Central memory CD4-positive, alpha-beta T cell (primary cell): Measurements from ENCODE around the gene EVA1C.
A peak's percentile ranks its signal among the peaks of the same experiment; 100 is the strongest.
"Not testable (repeated sequence)": the region's sequence is repeated elsewhere in the genome, so short reads cannot be mapped to it uniquely, and the experiment has no call there.

Source experiments
- DNase-seq: peaks from one replicate; pipeline ENCODE4 v3.0.0; 2022
- total RNA-seq, 3 experiments: gene quantifications; one replicate each; lab custom pipeline; 2026; lab: John Stamatoyannopoulos, UW

Gene EVA1C, protein sequence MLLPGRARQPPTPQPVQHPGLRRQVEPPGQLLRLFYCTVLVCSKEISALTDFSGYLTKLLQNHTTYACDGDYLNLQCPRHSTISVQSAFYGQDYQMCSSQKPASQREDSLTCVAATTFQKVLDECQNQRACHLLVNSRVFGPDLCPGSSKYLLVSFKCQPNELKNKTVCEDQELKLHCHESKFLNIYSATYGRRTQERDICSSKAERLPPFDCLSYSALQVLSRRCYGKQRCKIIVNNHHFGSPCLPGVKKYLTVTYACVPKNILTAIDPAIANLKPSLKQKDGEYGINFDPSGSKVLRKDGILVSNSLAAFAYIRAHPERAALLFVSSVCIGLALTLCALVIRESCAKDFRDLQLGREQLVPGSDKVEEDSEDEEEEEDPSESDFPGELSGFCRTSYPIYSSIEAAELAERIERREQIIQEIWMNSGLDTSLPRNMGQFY
- total RNA-seq: 12.0 to 17.2 (median 12.1) reads per million in 3 experiments

DNA sequence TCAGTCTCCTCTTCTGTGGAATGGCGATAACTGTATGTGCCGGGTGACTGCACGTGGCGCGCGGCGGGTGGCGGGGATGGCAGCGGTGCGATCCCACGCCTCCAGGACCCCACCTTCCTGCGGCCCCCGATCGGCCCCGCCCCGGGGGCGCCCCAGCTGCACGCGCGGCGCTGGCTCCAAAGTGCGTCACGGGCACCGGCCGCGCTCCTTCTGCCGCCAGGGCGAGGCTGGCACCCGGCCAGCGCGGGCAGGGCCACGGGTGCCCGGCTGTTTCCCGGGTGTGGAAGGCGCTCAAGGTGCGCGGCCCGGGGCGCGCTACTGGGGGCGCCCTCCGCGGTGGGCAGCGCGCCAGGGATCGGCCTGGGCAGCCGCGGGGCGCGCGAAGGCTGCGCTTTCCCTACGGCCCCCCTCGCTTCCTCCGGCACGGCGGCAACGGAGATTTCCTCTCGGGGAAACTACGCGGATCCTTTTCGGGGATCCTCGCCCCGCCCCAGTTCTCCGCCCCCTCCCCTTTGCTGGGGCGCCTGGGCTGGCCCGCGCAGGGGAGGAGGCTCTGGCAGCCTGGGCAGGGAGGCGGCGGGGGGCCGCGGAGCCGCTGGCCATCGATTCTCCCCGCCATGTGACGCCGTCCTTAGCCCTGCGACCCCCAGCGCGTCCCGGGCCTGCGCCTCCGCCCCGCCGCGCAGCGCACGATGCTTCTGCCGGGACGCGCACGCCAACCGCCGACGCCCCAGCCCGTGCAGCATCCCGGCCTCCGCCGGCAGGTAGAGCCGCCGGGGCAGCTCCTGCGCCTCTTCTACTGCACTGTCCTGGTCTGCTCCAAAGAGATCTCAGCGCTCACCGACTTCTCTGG, at the start of gene EVA1C:
EVA1C (plus strand) TSS at position 545 of the 853 bp plus-strand sequence; CDS start at position 693, 148 bp downstream.
- DNase-seq: peak; percentile 84

DNA sequence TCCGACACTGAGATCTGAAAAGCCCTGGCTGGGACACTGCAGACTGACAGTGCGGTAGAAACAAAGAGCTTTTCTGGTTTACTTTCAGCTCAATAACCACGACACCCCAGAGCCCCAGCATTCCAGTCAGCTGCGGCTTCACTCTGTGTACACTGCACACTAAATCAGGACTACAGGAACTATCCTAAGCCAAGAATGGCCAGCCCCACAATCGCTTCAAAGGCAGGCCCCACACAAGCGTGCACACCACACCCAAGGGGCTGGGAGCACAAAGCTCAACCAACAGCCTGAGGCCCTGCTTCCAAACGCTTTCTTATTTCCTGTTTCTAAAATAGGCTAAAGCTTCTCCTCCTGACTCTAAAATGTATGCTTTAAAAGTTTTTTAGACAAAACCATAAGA, 48.1 kb upstream of the EVA1C start:
- DNase-seq: no peak

DNA sequence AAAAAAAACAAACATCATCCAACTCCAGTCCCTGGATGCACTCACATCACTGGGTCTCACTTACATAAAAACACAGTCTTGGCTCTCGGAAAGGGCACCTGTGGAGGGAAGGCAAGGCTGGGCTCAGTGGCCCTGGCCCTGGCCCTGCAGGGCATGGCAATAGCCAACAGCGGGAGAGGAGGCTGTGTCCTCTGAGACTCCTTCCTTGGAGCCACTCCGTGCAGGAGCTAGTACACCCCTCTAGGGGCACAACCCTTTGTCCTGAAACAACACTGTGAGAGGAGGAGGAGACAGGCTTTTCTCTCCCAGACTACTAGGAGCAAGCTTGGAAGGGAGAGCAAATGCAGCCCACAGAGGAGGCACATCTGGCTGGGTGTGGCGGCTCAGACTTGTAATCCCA, 47.7 kb upstream of the EVA1C start:
- DNase-seq: no peak

DNA sequence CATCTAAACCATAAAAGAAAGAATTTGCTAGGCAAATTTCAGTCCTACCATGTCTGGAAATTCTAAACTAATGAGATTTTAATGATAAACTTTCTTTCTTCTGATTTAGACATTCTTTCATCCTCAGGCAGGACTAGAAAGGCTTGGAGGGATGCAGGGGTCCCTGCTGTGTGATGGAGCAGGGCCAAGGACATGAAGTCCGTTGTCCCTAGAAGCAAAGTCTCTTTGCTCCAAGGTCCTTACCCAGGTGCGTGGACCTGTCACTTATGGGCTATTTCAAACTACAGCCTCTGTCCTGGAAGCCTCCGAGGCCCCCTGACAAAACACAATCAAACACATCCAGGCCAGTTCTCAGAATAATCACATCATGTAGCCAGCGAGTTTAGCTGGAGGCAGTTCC, 46.3 kb upstream of the EVA1C start:
- no peak for DNase-seq

DNA sequence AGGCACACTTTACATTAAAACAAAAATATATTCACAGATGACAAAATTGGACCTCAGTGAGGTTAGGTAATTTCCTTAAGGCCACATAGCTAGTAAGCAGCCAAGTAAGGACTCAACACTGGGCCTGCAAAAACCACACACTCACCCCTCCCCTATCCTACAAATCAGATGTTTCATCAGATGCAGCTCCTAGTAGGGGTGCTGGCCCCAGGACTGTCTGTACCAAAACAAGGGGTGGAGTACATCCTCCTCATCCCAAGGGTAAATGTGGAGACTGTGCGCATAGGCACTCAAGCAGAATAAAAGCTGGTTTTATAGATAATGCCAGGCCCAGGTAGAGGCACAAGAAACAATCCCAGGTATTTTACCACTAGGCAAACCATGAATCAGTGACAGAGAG, 45.3 kb upstream of the EVA1C start:
- no peak for DNase-seq

DNA sequence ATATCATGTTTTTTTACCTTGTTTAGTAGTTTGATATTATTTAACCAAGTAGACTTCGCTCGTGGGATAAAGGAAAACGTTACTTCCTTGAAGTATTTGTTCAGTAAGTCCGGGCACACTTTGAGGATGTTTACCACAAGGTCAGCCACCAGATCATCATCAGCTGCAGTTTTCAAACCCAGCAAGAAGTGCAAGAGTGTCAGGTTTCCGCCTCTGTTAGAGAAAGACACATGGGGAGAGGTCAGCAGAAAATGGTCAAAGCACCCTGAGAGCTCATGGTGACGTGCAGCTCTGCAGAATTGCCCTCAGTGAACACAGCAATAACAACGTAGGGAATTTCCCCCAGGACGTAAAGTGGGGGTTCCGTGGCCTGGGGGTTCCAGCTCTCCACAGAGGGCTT, 44.1 kb upstream of the EVA1C start:
- no peak for DNase-seq

DNA sequence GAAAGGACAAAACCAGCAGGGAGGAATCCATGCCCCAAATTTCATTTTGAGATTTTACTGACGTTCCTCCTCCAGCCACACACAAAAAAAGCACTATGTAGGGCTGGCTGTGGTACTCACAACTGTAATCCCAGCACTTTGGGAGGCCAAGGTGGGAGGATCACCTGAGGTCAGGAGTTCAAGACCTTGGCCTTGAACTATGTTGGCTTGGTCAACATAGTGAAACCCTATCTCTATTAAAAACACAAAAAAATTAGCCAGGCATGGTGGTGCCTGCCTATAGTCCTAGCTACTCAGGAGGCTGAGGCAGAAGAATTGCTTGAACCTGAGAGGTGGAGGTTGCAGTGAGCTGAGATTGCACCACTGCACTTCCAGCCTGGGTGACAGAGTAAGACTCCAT, 43.5 kb upstream of the EVA1C start:
- not testable (repeated sequence) for DNase-seq

DNA sequence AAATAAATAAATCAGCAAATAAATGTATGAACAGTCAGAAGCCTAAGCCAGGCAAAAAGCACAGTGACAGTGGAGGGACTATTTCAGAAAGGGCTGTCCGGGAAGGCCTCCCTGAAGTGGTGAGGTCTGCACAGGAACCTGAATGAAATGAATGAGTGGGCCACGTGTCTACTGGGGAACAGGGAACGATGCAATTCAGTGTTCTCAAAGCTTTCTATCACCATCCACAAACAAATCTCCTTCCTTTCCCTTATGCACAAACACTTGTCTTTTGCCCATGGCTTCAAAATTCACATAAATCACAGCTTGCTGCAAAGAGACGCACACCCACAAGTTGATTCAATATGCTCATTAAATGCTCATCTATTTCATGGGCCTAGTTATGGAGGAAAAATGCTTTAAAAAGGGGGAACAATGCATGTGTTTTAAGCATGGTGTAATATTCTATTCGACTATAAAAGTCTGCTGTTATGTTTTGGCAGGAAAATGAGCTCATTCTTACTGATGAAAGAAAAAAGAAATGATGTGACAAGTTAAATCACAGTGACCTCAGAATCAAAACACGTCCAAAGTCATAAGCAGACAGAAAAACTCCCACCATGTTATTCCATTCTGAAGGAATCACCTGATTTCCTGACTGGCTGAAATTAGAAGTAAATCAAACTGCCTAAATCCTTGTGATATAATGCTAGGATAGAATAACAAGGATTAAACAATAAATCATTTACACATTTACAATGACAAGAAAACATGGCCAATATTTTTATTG, 41.3 kb upstream of the EVA1C start:
- no peak for DNase-seq

DNA sequence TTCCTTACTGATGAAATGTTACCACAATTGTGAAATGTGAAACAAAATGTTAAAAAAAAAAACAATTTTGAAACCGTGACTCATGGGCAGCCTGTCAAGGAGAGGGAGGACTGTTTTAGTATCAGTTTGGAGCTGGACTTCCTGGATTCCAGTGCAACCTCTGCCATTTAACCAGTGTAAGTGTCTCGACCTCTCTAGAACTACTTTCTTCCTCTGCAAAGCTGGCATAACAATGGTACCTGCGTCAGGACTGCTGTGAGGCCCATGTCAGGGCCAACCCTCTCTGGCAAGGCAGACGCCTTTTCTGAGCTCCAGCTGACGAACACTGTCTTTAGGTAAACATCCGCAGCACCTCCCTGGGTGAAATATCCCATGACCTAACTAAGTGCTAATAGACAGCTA, 40.6 kb upstream of the EVA1C start:
- DNase-seq: no peak

DNA sequence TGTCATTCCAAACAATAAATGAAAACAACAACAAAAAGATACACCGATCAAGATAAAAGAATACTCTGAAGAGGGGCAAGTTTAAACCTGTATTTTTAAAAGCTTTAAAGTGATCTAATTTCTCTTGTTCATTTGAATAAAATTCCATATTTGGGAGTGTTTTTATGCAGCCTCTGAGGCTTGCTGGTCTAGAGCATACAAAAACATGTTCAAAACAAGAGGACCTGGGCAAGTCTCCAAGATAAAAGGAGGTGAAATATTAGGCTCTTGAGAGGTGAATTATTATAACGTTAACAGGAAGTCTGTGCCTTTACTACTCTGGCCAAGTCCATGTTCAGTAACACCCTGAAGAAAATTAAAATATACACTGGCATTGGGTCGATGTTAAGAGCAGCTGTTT, 39.8 kb upstream of the EVA1C start:
- no peak for DNase-seq

DNA sequence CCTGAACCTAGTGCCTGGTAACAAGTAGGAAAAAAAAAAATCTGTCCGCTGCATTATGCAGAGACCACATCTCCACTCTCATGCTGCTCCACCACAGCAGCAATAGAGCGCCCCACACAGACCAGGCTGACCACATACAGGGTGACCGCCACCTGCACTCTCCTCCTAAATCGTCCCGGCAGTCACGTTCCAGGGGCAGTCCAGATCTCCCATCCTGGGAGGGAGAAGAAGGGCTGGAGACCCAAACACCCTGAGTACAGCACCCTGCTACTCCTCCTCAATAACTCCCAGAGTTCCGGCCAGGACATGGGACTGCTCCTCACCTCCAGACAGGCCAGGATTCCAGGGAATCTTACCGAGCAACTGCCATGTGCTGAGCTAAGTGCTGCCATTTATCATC, 35.0 kb upstream of the EVA1C start:
- DNase-seq: no peak

DNA sequence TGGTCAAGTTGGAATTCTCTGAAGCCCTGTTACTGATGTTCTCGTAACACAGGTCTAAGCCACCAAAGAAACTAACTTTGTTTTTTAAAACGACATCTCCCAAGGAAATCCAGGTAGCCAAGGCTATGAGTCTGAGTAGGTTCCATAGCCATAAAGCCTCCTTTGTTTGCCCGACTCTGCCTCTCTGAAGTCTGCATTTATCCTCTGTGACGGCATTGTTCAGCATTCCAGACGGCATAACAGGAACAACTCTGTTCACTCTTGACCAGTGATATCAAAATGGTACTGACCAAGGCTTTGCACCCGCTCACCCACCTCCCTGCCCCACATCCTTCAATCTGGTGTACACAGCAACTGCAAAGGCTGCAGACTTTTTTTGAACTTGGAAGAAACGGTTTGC, 34.5 kb upstream of the EVA1C start:
- no peak for DNase-seq

DNA sequence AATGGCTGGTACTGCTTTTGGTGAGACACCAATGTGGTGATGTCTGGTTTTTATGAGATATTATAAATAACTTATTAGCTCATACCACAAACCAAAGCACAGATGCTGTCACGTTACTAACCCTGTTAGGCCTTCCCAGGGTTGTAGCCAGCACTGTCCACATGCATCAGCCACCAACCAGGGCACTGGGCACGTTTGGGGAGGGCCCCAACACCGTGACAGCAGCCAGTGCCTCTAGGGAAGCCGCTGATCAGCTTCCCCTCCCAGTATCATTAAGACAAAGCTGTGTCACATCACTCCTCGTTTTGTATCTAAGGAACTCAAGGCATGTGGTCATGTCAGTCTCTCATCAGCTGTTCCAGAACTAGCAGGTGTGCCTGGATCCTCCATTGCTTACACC, 33.5 kb upstream of the EVA1C start:
- DNase-seq: no peak

DNA sequence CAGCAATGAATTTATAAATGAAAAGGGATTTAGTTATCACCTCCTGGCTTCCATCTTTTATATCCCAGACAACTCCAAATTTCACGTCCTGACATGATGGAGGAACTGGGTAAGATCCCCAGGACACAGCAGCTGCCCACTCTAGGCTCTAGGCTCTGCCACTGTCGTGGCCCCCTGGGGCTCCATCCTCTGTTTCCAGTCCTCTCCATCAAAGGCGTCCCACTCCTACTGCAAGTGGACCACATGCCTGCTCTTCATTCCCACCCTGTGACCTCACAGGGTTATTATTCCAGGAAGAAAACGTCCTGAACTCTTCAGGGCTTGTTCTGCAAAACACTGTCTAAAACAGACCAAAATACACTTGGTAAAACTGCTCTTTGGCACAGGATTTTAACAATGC, 31.6 kb upstream of the EVA1C start:
- DNase-seq: no peak

DNA sequence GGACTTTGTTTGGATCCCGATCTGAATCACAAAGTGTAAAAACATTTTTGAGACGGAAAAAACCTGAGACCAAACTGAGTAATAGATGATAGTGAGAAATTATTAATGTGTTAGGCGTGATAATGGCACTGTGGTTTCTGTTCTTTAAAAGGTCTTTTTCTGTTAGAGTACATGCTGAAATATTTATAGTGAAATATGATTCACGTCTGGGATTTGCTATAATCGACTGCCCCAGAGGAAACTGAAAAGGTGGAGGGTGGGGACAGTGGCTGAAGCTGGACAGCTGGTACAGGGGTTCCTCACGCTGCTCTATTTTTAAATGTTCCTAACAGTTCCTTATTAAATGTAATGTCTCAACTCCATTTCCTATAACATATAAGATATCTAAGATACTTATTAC, 30.9 kb upstream of the EVA1C start:
- no peak for DNase-seq

DNA sequence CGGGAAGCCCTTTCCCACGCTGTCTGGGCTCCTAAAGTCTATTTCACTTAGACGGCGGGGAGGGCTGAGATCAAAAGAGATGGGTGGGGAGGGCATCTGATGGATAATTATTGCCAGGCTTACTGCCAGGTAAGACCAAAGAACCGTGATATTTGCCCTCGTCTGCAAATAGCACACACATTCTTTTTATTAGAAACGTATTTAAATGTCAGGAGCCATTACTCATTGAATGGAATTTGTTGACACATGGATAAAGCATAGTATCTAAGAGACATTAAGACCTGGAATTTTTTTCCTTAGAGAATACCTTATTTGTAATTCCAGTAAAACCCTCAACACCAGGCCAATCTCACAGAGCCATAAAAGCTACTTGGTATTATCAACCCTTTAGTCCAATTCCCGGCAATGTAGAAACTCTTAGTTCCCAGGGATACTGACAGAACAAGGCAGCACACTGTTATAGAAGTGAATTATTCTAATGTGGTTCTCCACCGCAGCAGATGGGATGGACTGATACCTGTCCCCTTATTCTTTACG, 30.3 kb upstream of the EVA1C start:
- no peak for DNase-seq

DNA sequence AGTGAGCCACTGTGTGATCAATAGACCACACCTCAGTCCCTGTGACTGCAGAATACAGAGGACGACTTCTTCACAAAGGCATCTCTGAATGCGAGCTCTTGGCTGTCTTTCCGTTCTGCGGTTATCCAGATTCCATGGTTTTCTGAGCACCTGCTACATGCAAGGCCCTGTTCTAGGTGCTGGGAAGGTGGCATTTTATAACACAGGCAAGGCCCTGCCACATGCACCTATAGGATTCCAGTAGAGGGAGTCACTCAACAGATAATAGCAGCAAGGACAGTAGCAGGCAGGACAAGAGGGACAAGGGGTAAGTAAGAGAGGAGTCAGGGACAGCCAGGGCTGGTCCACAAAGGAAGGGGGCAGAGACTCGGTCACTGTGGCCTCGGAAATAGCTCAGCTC, 28.7 kb upstream of the EVA1C start:
- no peak for DNase-seq

DNA sequence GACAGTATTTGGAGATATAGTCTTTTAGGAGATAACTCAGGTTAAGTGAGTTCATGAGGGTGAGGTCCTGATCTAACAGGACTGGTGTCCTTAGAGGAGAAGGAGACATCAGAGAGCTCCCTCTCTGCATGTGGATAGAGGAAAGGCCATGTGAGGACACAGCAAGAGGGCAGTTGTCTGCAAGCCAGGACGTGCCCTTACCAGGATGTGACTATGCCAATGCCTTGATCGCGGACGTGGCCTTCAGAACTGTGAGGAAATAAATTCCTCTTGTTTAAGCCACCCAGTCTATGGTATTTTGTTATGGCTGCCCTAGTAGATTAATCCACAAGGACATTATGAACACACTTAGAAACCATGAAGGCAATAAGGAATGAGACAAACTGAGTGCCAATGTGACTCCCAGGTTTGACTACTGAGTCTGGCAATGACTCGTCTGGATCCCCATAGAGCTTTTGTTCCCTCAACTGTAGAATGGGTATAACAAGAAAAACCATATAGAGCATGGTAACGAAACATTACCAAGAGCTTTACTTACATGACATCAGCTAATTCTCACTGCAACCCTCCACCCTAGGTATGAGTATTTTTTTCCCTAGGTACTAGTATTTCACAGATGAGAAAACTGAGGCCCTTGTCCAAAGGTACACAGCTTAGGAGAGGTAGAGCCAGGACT, 26.2 kb upstream of the EVA1C start:
- no peak for DNase-seq

DNA sequence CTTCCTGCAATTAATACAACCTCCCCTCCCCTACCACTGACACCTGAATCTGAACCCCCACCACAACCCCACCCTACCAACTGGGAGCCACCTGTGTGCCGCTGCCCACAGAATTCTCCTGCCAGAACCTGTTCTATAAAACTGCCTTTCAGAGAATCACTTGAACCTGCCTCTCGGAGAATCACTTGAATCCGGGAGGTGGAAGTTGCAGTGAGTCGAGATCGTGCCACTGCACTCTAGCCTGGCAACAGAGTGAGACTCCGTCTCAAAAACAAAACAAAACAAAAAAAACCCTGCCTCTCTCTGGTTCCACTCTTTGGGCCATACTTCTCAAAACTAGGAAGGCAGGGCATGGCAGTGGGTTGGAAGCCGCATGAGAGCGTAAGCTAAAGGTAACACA, 25.4 kb upstream of the EVA1C start:
- DNase-seq: no peak

DNA sequence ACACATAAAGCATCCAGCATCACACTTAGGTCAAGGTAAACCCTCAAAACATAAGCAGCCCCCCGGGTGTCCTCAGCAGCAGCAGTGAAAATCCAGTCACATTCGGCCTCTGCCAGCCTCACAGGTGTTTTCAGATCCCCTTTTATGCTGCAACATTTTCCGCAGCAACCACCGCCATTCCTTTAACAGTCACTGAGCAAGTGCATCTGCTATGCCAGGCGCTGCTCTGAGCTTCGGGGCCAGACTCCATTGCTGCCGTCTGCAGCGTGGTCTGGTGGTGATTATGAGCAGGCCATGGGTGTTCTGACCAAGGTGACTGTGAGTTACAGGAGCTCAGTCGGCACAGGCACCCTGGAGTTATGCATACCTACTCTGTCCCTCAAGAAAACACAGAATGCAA, 24.2 kb upstream of the EVA1C start:
- DNase-seq: no peak

DNA sequence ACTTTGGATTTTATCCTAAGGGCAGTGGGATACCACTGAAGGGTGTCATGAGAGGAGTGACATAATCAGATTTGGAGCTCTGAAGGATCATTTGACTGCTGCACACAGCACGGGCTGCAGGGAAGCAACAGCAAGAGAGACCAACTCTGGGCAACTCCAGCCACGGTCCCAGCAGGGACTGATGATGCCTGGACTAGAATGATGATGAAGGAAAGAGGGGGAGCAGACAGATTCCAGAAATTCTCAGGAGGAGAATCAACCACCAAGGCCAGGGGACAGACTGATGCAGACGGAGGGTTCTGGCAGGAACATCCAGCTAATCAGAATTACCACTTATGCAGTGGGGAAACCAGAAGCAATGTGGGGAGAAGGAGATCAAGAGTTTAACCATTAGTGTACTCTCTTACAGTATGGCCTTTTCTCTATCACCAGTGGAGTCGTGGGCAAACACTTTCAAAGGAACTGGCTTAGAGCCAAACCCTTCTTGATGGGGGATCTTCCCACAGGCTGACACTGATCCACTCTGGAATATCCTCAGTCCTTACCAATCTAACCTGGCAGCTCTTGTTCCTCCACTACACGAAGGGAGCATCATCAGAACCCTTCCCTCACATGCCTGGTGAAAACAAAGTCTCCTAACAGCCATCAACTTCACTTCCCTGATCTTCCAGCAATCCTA, 23.0 kb upstream of the EVA1C start:
- no peak for DNase-seq
